Neural cell (in vitro differentiated cells): ENCODE data around the gene LSM14A. TPM values are rescaled to one million over a fixed set of nuclear protein-coding genes. Genes with fewer than 3 reads are reported as not detected.
A peak's percentile ranks its signal among the peaks of the same experiment; 100 is the strongest.

Source experiments
- H2AFZ ChIP-seq: fragments of 200-600, 300-800 bp; sonication (generic), shearing (Covaris generic); 2 replicates; pipeline ENCODE4 v1.6.0; 2014; ENCODE audit warnings: low read depth, mild to moderate bottlenecking, antibody characterized with exemption, low read length, moderate library complexity
- H3F3A ChIP-seq: fragments of 200-600 bp; shearing (Covaris generic); 2 replicates; pipeline ENCODE4 v1.6.1; 2016; ENCODE audit warnings: mild to moderate bottlenecking, moderate library complexity, mixed read lengths, antibody characterized with exemption, low read length; ENCODE audit not compliant: insufficient read depth, poor library complexity, severe bottlenecking
- H3K27ac ChIP-seq: fragments of 200-600, 300-800 bp; sonication (generic), shearing (Covaris generic); 2 replicates; pipeline ENCODE4 v1.5.1; 2014; ENCODE audit warnings: mild to moderate bottlenecking, low read length, moderate library complexity
- H3K27me3 ChIP-seq: fragments of 300-800, 200-600 bp; sonication (generic), shearing (Covaris generic); 2 replicates; pipeline ENCODE4 v1.6.0; 2014; ENCODE audit warnings: mild to moderate bottlenecking, low read depth, low read length, moderate library complexity; ENCODE audit not compliant: insufficient read depth
- H3K36me3 ChIP-seq: fragments of 300-800, 200-600 bp; sonication (generic), shearing (Covaris generic); 2 replicates; pipeline ENCODE4 v1.5.1; 2014; ENCODE audit warnings: mild to moderate bottlenecking, antibody characterized with exemption, low read length, moderate library complexity; ENCODE audit not compliant: insufficient read depth
- H3K4me2 ChIP-seq: fragments of 300-800, 200-600 bp; sonication (generic), shearing (Covaris generic); 2 replicates; pipeline ENCODE4 v1.6.0; 2014; ENCODE audit warnings: mild to moderate bottlenecking, low read length
- H3K4me3 ChIP-seq: fragments of 300-800, 200-600 bp; sonication (generic), shearing (Covaris generic); 2 replicates; pipeline ENCODE4 v1.5.1; 2014; ENCODE audit warnings: mild to moderate bottlenecking, low read length, moderate library complexity
- H3K79me2 ChIP-seq: fragments of 200-600 bp; shearing (Covaris generic); replicated peaks from 2 replicates; pipeline ENCODE4 v1.6.0; 2014; ENCODE audit warnings: mild to moderate bottlenecking, low read length, moderate library complexity; ENCODE audit not compliant: insufficient read depth
- H3K9ac ChIP-seq: fragments of 300-800, 200-600 bp; sonication (generic), shearing (Covaris generic); 2 replicates; pipeline ENCODE4 v1.6.1; 2016; ENCODE audit warnings: mild to moderate bottlenecking, low read length, mixed read lengths
- H3K9me2 ChIP-seq: fragments of 200-600 bp; shearing (Covaris generic); 2 replicates; pipeline ENCODE4 v1.6.1; 2016; ENCODE audit warnings: mild to moderate bottlenecking, low read length, mixed read lengths; ENCODE audit not compliant: insufficient read depth
- H3K9me3 ChIP-seq: fragments of 200-600, 300-800 bp; sonication (generic), shearing (Covaris generic); 2 replicates; pipeline ENCODE4 v1.6.1; 2016; ENCODE audit warnings: mild to moderate bottlenecking, mixed run types, low read length, moderate library complexity, mixed read lengths
- H4K20me1 ChIP-seq: fragments of 200-600 bp; shearing (Covaris generic); 2 replicates; pipeline ENCODE4 v1.6.1; 2016; ENCODE audit warnings: mild to moderate bottlenecking, mixed run types; ENCODE audit not compliant: insufficient read depth
- EP300 ChIP-seq: fragments of 450-650 bp; conservative IDR thresholded peaks from 2 replicates; pipeline ENCODE4 v1.6.1; 2014; ENCODE audit warnings: antibody characterized with exemption, mild to moderate bottlenecking, moderate library complexity; ENCODE audit not compliant: poor library complexity, severe bottlenecking
- EZH2 ChIP-seq: fragments of 200-600, 300-800 bp; shearing (Covaris generic), sonication (generic); IDR thresholded peaks from 2 replicates; pipeline ENCODE4 v1.6.1; 2014; ENCODE audit warnings: antibody characterized with exemption, low read length, borderline replicate concordance, mild to moderate bottlenecking; ENCODE audit not compliant: insufficient read depth, poor library complexity, severe bottlenecking
- MXI1 ChIP-seq: fragments of 450-650 bp; conservative IDR thresholded peaks from 2 replicates; pipeline ENCODE4 v1.6.1; 2014; ENCODE audit warnings: antibody characterized with exemption, mild to moderate bottlenecking; ENCODE audit not compliant: poor library complexity, severe bottlenecking
- POLR2AphosphoS5 ChIP-seq: IDR thresholded peaks from 2 replicates; pipeline ENCODE4 v1.6.1; 2012
- SMC3 ChIP-seq: fragments of 450-650 bp; conservative IDR thresholded peaks from 2 replicates; pipeline ENCODE4 v1.6.1; 2014; ENCODE audit warnings: antibody characterized with exemption, mild to moderate bottlenecking, moderate library complexity; ENCODE audit not compliant: poor library complexity
- TAF1 ChIP-seq: IDR thresholded peaks from 2 replicates; pipeline ENCODE4 v1.6.1; 2012; ENCODE audit warnings: low read depth
- polyA plus RNA-seq: library from polyadenylated mRNA; depleted of rRNA; stranded (reverse); fragments of >200 nt; gene quantifications from 2 replicates; pipeline ENCODE4 v1.2.3, GENCODE V29; 2014
- TF ChIP-seq, protein P1 (sequence below): IDR thresholded peaks from 2 replicates; pipeline ENCODE4 v1.6.1; 2012; ENCODE audit warnings: borderline replicate concordance
- TF ChIP-seq, protein P2 (sequence below): fragments of 450-650 bp; IDR thresholded peaks from 2 replicates; pipeline ENCODE4 v1.5.1; 2014; ENCODE audit warnings: antibody characterized with exemption, mild to moderate bottlenecking, moderate library complexity; ENCODE audit not compliant: poor library complexity, severe bottlenecking

Gene LSM14A
- polyA plus RNA-seq, 1 donor from 2014 or later: 104 TPM

DNA sequence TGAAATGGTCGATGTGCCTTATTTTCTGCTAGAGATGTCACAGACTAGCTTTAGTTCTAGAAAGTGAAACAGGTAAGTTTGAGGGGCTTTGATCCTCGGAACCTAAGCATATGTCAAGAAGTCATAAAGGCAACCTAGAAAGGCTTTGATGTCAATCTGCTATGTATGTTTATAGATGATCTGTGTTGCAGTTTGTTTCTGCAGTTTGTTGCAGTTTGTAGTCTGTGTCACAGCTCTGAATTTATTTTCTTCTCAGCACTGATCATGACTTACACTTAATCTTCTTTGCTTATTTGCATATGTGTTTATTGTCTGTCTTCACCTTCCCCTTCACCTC, 5.9 kb downstream of the LSM14A start:
- H3K36me3 ChIP-seq: no peaks in the 10 kb centered on the region
- no peak overlapping the region for H3K27ac ChIP-seq
- H3F3A ChIP-seq: no peaks in the 10 kb centered on the region
- H3K27me3 ChIP-seq: no peaks in the 10 kb centered on the region
- no peaks in the 10 kb centered on the region for H3K9me3 ChIP-seq
- TF ChIP-seq POLR2AphosphoS5 (no peak), TAF1 (no peak), MXI1 (no peak)
- TF ChIP-seq, protein P1, sequence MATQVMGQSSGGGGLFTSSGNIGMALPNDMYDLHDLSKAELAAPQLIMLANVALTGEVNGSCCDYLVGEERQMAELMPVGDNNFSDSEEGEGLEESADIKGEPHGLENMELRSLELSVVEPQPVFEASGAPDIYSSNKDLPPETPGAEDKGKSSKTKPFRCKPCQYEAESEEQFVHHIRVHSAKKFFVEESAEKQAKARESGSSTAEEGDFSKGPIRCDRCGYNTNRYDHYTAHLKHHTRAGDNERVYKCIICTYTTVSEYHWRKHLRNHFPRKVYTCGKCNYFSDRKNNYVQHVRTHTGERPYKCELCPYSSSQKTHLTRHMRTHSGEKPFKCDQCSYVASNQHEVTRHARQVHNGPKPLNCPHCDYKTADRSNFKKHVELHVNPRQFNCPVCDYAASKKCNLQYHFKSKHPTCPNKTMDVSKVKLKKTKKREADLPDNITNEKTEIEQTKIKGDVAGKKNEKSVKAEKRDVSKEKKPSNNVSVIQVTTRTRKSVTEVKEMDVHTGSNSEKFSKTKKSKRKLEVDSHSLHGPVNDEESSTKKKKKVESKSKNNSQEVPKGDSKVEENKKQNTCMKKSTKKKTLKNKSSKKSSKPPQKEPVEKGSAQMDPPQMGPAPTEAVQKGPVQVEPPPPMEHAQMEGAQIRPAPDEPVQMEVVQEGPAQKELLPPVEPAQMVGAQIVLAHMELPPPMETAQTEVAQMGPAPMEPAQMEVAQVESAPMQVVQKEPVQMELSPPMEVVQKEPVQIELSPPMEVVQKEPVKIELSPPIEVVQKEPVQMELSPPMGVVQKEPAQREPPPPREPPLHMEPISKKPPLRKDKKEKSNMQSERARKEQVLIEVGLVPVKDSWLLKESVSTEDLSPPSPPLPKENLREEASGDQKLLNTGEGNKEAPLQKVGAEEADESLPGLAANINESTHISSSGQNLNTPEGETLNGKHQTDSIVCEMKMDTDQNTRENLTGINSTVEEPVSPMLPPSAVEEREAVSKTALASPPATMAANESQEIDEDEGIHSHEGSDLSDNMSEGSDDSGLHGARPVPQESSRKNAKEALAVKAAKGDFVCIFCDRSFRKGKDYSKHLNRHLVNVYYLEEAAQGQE: no peak
- H3K4me3 ChIP-seq: peak overlapping the region; percentile 44
- H2AFZ ChIP-seq: no peak overlapping the region
- H3K9ac ChIP-seq: no peak overlapping the region
- peaks cover 4% of the 10 kb centered on the region for H4K20me1 ChIP-seq
- peaks cover 98% of the 10 kb centered on the region for H3K79me2 ChIP-seq
- H3K9me2 ChIP-seq: no peaks in the 10 kb centered on the region
- H3K4me2 ChIP-seq: peak overlapping the region; percentile 7

- Histone ChIP-seq H3K36me3 (no peaks in the 10 kb centered on the region), H3K79me2 (peaks cover 97% of the 10 kb centered on the region), H3K4me2 (no peak overlapping the region), H3F3A (no peaks in the 10 kb centered on the region), H3K9ac (no peak overlapping the region), H3K27me3 (no peaks in the 10 kb centered on the region), H3K9me3 (no peaks in the 10 kb centered on the region), H3K4me3 (peak overlapping the region; percentile 44), H3K27ac (no peak overlapping the region), H3K9me2 (no peaks in the 10 kb centered on the region), H4K20me1 (no peaks in the 10 kb centered on the region), H2AFZ (no peak overlapping the region)
- TF ChIP-seq POLR2AphosphoS5 (no peak), EZH2 (no peak), EP300 (no peak), MXI1 (no peak), SMC3 (no peak), TAF1 (no peak)
- TF ChIP-seq, protein P1: no peak
- TF ChIP-seq, protein P2, sequence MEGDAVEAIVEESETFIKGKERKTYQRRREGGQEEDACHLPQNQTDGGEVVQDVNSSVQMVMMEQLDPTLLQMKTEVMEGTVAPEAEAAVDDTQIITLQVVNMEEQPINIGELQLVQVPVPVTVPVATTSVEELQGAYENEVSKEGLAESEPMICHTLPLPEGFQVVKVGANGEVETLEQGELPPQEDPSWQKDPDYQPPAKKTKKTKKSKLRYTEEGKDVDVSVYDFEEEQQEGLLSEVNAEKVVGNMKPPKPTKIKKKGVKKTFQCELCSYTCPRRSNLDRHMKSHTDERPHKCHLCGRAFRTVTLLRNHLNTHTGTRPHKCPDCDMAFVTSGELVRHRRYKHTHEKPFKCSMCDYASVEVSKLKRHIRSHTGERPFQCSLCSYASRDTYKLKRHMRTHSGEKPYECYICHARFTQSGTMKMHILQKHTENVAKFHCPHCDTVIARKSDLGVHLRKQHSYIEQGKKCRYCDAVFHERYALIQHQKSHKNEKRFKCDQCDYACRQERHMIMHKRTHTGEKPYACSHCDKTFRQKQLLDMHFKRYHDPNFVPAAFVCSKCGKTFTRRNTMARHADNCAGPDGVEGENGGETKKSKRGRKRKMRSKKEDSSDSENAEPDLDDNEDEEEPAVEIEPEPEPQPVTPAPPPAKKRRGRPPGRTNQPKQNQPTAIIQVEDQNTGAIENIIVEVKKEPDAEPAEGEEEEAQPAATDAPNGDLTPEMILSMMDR: no peak
Observed at GRCh38 chr19:34179066-34179465, 6.8 kb downstream of the LSM14A start.
